Adrenal gland (tissue), 12 donors: Measurements from ENCODE around the gene SMIM43. TPM values are rescaled to one million over a fixed set of nuclear protein-coding genes. Genes with fewer than 3 reads are reported as not detected.

ENCODE experiments used
- DNase-seq, 7 donors: peaks; one replicate each; pipeline ENCODE4 v3.0.0-alpha.2; 2019 to 2020
- H3K27ac ChIP-seq, 5 donors: fragments of 200-600 bp; sonication (generic) in 4 of 5; 1 replicate in 3 of 5; 2 replicates in 2 of 5; pipeline versions ENCODE4 v1.5.1 to v1.8.0; 2016 to 2020; ENCODE audit warnings: mild to moderate bottlenecking in 1 of 5
- H3K27me3 ChIP-seq: fragments of 200-600 bp; 2 replicates; pipeline ENCODE4 v1.8.0; 2021
- H3K36me3 ChIP-seq, 2 donors: fragments of 200-600 bp; replicated peaks in 1 of 2; 1 replicate in 1 of 2; 2 replicates in 1 of 2; pipeline versions ENCODE4 v1.5.1 to v1.8.0; 2018 to 2022
- H3K4me1 ChIP-seq, 2 donors: fragments of 200-600 bp; replicated peaks in 1 of 2; 1 replicate in 1 of 2; 2 replicates in 1 of 2; pipeline versions ENCODE4 v1.5.1 to v1.8.0; 2018 to 2021
- H3K4me3 ChIP-seq, 4 donors: fragments of 200-600 bp; sonication (generic) in 3 of 4; one replicate each; pipeline ENCODE4 v1.5.1; 2016 to 2018
- H3K9me3 ChIP-seq, 3 donors: fragments of 200-600 bp; sonication (generic) in 1 of 3; replicated peaks in 1 of 3; 1 replicate in 2 of 3; 2 replicates in 1 of 3; pipeline versions ENCODE4 v1.5.1 to v1.8.0; 2016 to 2021
- POLR2A ChIP-seq, 2 donors: fragments of 450-650 bp; IDR thresholded peaks; one replicate each; pipeline ENCODE4 v1.6.1; 2017; ENCODE audit warnings: antibody characterized with exemption in 2 of 2, mild to moderate bottlenecking in 2 of 2, moderate library complexity in 1 of 2
- WGBS, 4 donors: extraction: QIAGEN DNeasy Blood & Tissue Kit in 2 of 4; methylation state at CpG; one replicate each; pipeline versions ENCODE4 v1.1.5 to v1.1.7; 2013 to 2017; 5-methylcytosine and 5-hydroxymethylcytosine counted together
- intact Hi-C, 2 donors: fragments of 100-400 bp; cut with DNase I; formaldehyde crosslinking; loops; one replicate each; pipeline versions ENCODE4 v1.14.1 to v1.15.0; 2022 to 2023
- polyA plus RNA-seq, 3 donors: library from polyadenylated mRNA; stranded (reverse); fragments of 200-250 nt in 2 of 3; fragments of 350-450 nt in 1 of 3; fragmentation: Illumina TruSeq in 1 of 3; extraction: RNeasy Lipid Tissue Mini Kit (QIAGEN cat#74804) in 1 of 3; gene quantifications; one replicate each; pipeline ENCODE4 v1.2.3, GENCODE V29; 2013 to 2014
- total RNA-seq, 9 donors: library from RNA; depleted of rRNA in 4 of 9; stranded (reverse); fragments of >200 nt in 4 of 9; fragments of 120-200 nt in 1 of 9; fragmentation: NEBNext Ultra II Directional in 1 of 9; extraction: Animal tissue kit (Norgen Biotek cat#: 25700) in 1 of 9; gene quantifications; one replicate each; pipeline versions ENCODE4 v1.1.0 to v1.2.4, GENCODE V29; 2013 to 2023
- TF ChIP-seq, protein P1 (sequence below), 6 experiments: fragments of 450-650 bp in 4 of 6; fragments of 200-600 bp in 2 of 6; sonication (generic) in 1 of 6; IDR thresholded peaks; 1 replicate in 5 of 6; 2 replicates in 1 of 6; pipeline versions ENCODE4 v1.5.1 to v1.8.0; 2016 to 2021; ENCODE audit warnings: antibody characterized with exemption in 6 of 6, mild to moderate bottlenecking in 2 of 6, moderate library complexity in 1 of 6
- donor health status: healthy with polysubstance abuse.
- donor health status: Bipolar disorder and iron deficiency.
- donor health status: DM: yes; HTN: yes; CAD: no.
- donor health status: DM: no; HTN: no; CAD: no.
- donor health status: DM: no; HTN: no; CAD: no.
- donor health status: DM: yes; HTN: yes; CAD: no.

Gene SMIM43
- total and polyA plus RNA-seq, 12 donors, result 0.14 to 0.20 (median 0.16) TPM; not detected in 9

DNA sequence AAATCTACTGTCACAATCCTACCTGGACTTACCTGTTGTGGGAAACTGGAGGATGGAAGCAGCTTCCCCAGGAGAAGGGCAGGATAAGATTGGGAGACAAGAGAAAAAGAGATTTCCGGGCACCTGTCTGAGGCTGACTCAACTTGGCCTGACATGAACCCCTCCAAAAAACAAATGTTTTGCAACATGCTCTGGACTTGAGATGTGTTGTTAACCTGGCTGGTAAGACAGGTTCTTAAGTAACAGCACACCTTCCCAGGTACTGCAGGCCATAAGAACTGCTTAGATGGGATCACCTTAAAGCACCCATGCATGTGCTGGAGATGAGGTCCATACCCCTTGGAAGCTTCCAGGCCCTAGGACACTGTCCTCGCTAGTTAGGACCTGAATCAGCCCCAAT lies 4.4 kb upstream of the SMIM43 start:
- no peak overlapping the region for H3K4me3 ChIP-seq
- TF ChIP-seq, protein P1, sequence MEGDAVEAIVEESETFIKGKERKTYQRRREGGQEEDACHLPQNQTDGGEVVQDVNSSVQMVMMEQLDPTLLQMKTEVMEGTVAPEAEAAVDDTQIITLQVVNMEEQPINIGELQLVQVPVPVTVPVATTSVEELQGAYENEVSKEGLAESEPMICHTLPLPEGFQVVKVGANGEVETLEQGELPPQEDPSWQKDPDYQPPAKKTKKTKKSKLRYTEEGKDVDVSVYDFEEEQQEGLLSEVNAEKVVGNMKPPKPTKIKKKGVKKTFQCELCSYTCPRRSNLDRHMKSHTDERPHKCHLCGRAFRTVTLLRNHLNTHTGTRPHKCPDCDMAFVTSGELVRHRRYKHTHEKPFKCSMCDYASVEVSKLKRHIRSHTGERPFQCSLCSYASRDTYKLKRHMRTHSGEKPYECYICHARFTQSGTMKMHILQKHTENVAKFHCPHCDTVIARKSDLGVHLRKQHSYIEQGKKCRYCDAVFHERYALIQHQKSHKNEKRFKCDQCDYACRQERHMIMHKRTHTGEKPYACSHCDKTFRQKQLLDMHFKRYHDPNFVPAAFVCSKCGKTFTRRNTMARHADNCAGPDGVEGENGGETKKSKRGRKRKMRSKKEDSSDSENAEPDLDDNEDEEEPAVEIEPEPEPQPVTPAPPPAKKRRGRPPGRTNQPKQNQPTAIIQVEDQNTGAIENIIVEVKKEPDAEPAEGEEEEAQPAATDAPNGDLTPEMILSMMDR (IDR thresholded peaks at IDR 0.05), result no peak
- no peak for TF ChIP-seq POLR2A (IDR thresholded peaks at IDR 0.05)
- H3K27me3 ChIP-seq, result peaks cover 15% of the 10 kb centered on the region
- no peaks in the 10 kb centered on the region for H3K9me3 ChIP-seq
- H3K36me3 ChIP-seq, result no peaks in the 10 kb centered on the region
- 78 to 90% (median 85%) methylated on average over 2 of the region's 2 CpGs for WGBS, 4 donors
- intact Hi-C loops, result no loop called here
- DNase-seq, result no peak
- peaks cover 0 to 10% of the 10 kb centered on the region in 2 donors for H3K4me1 ChIP-seq
- H3K27ac ChIP-seq, result no peak overlapping the region

DNA sequence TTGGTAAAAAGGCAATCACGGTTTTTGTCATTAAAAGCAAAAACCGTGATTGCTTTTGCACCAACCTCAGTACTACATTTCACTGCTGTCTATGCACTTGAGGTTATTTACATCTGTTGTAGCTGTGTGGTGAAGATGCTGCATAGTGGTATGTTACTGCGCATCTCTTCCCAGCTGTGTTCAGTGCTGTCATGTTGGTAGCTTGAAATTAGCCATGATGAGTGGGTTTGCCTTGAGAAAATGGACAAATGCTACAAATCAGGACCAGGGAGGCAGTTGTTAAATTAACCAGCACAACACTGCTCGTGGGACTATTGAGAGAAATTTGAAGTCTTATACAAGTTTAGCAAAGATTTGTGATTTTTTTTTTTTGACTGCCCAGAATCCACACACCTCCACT lies 2.2 kb upstream of the SMIM43 start:
- 84 to 93% (median 87%) methylated on average over 4 of the region's 4 CpGs for WGBS, 4 donors
- intact Hi-C loops, result no loop called here

DNA sequence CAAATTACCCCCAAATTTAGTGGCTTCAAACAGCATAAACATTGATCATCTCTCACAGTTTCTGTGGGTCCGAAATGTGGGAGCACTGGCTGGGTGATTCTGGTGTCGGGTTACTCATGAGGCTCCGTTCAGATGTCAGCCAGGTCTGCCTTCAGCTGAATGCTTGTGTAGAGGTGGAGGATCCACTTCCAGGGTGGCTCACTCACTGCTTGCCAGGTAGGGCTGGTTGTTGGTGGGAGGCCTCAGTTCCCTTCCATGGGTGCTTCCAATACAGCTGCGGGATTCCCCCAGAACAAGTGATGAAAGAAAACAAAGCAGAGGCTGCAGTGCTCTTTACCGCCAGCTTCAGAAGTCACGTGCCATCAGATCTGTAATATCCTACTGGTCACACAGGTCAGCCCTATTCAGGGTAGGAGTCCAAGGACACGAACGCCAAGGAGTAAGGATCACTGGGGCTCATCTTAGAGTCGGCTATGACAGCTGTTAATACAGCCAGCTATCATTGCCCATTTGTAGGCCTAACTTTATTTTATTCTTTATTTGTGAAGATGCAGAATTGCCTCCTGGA lies 1.1 kb upstream of the SMIM43 start:
- peaks cover 21% of the 10 kb centered on the region for H3K27me3 ChIP-seq
- WGBS, 4 donors, result 82 to 91% (median 88%) methylated on average over 9 of the region's 9 CpGs
- H3K9me3 ChIP-seq, result no peaks in the 10 kb centered on the region
- no peak overlapping the region for H3K4me3 ChIP-seq
- DNase-seq, result no peak
- no peak overlapping the region for H3K27ac ChIP-seq
- H3K36me3 ChIP-seq, result no peaks in the 10 kb centered on the region
- H3K4me1 ChIP-seq, result peaks cover 0 to 10% of the 10 kb centered on the region in 2 donors
- intact Hi-C loops, result no loop called here
- TF ChIP-seq, protein P1 (IDR thresholded peaks at IDR 0.05), result no peak
- TF ChIP-seq POLR2A (IDR thresholded peaks at IDR 0.05), result no peak

More for the DNA sequence above, 2.2 kb upstream of the SMIM43 start:
- Histone ChIP-seq H3K27ac (no peak overlapping the region), H3K27me3 (peaks cover 21% of the 10 kb centered on the region), H3K9me3 (no peaks in the 10 kb centered on the region), H3K36me3 (no peaks in the 10 kb centered on the region), H3K4me3 (no peak overlapping the region), H3K4me1 (peaks cover 0 to 10% of the 10 kb centered on the region in 2 donors)
- TF ChIP-seq, protein P1 (IDR thresholded peaks at IDR 0.05), result no peak
- TF ChIP-seq POLR2A (IDR thresholded peaks at IDR 0.05), result no peak
- no peak for DNase-seq

DNA sequence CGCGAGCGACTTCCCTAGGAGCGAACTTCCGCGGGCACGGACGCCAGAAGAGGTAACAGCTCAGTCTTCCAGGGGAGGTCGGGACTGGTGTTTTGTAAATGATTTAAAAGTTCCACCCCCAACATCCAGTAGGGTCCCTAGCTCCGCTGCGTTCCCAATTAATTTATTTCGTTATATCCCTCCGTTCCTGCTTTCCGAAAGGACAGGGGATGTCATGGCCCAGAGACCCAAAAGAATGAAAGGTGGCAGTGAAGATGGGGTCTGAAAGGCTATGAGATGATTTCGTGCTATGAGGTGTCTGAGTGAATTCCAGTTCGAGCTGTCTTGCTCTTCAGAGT lies 373 bp upstream of the SMIM43 start:
- intact Hi-C loops, result no loop called here
- Histone ChIP-seq H3K27me3 (peaks cover 21% of the 10 kb centered on the region), H3K36me3 (no peaks in the 10 kb centered on the region), H3K9me3 (no peaks in the 10 kb centered on the region), H3K4me1 (peaks cover 0 to 10% of the 10 kb centered on the region in 2 donors), H3K4me3 (peak overlapping the region in 1 of 4 donors; percentile 32), H3K27ac (no peak overlapping the region)
- DNase-seq, result no peak
- TF ChIP-seq, protein P1 (IDR thresholded peaks at IDR 0.05), result no peak
- no peak for TF ChIP-seq POLR2A (IDR thresholded peaks at IDR 0.05)
- WGBS, 4 donors, result 17 to 39% (median 24%) methylated on average over 8 to 16 of the region's 16 CpGs
